HEK293 (cell line): ENCODE results near the gene SH3RF3.

Experiments used
- ATF2 ChIP-seq: fragments of 450-650 bp; formaldehyde crosslinking; IDR thresholded peaks from 2 replicates; pipeline ENCODE4 v1.5.1; 2016; ENCODE audit warnings: missing biosample characterization, missing genetic modification characterization, low read depth
- CTCF ChIP-seq: fragments of 450-650 bp; formaldehyde crosslinking; IDR thresholded peaks from 2 replicates; pipeline ENCODE4 v1.5.1; 2016; ENCODE audit warnings: missing biosample characterization, missing genetic modification characterization
- ELK4 ChIP-seq: IDR thresholded peaks from 2 replicates; pipeline ENCODE4 v1.6.1; 2011; ENCODE audit warnings: mild to moderate bottlenecking, low read depth, low read length, borderline replicate concordance
- REPIN1 ChIP-seq: fragments of 450-650 bp; formaldehyde crosslinking; IDR thresholded peaks from 2 replicates; pipeline ENCODE4 v1.5.1; 2017; ENCODE audit warnings: missing biosample characterization, missing genetic modification characterization, low read depth
- SALL2 ChIP-seq: fragments of 450-650 bp; formaldehyde crosslinking; IDR thresholded peaks from 2 replicates; pipeline ENCODE4 v1.5.0; 2017; ENCODE audit warnings: missing biosample characterization, mild to moderate bottlenecking, missing genetic modification characterization, borderline replicate concordance
- ZBTB1 ChIP-seq: fragments of 450-650 bp; formaldehyde crosslinking; IDR thresholded peaks from 2 replicates; pipeline ENCODE4 v1.5.1; 2016; ENCODE audit warnings: missing biosample characterization, missing genetic modification characterization
- ZNF10 ChIP-seq: fragments of 450-650 bp; formaldehyde crosslinking; IDR thresholded peaks from 2 replicates; pipeline ENCODE4 v1.5.1; 2017; ENCODE audit warnings: missing biosample characterization, missing genetic modification characterization
- ZNF501 ChIP-seq: fragments of 450-650 bp; formaldehyde crosslinking; IDR thresholded peaks from 2 replicates; pipeline ENCODE4 v1.5.1; 2016; ENCODE audit warnings: missing biosample characterization, missing genetic modification characterization
- ZNF660 ChIP-seq: fragments of 450-650 bp; IDR thresholded peaks from 2 replicates; pipeline ENCODE4 v1.5.1; 2018; ENCODE audit warnings: missing biosample characterization, mild to moderate bottlenecking, missing genetic modification characterization

GRCh38 chr2:109288544-109289368, 159.8 kb downstream of the SH3RF3 start:
- TF ChIP-seq ATF2 (tag by site-specific recombination): no peak
- TF ChIP-seq REPIN1: no peak
- TF ChIP-seq CTCF (tag by site-specific recombination): no peak
- TF ChIP-seq ZNF10 (tag by site-specific recombination): no peak
- no peak for TF ChIP-seq ZNF501
- TF ChIP-seq ZNF660 (tag by site-specific recombination): no peak
- no peak for TF ChIP-seq SALL2 (tag by site-specific recombination)
- no peak for TF ChIP-seq ELK4
- no peak for TF ChIP-seq ZBTB1 (tag by site-specific recombination)
